Transverse colon (tissue), 3 donors: ENCODE results near the gene ABCA1.

Experiments used
- CTCF ChIP-seq, 5 experiments: fragments of 200-600 bp in 3 of 5; fragments of 450-650 bp in 2 of 5; sonication (generic) in 3 of 5; IDR thresholded peaks; 1 replicate in 2 of 5; 2 replicates in 3 of 5; pipeline ENCODE4 v1.5.1; 2016 to 2017; ENCODE audit warnings: antibody characterized with exemption in 5 of 5, inconsistent platforms in 3 of 5, mild to moderate bottlenecking in 2 of 5, moderate library complexity in 1 of 5
- EP300 ChIP-seq: sonication (generic); formaldehyde crosslinking; IDR thresholded peaks from one replicate; pipeline ENCODE4 v1.6.1; 2017; ENCODE audit warnings: antibody characterized with exemption, low read depth
- POLR2A ChIP-seq: fragments of 450-650 bp; IDR thresholded peaks from one replicate; pipeline ENCODE4 v1.6.1; 2016; ENCODE audit warnings: antibody characterized with exemption, mild to moderate bottlenecking, moderate library complexity

- TF ChIP-seq CTCF (IDR thresholded peaks at IDR 0.05) (no peak), EP300 (no peak), POLR2A (no peak)
Measured at GRCh38 chr9:104972242-104972866, 44.4 kb upstream of the ABCA1 start.
